Measurements from ENCODE around the gene SDK2. TPM values are rescaled to one million over a fixed set of nuclear protein-coding genes. Genes with fewer than 3 reads are reported as not detected.

The SDK2 gene
- total and polyA plus RNA-seq, 2 experiments from 2014 or later: 0.74 to 5.1 TPM

GRCh38 chr17:73514146-73514863 lies 129.9 kb downstream of the SDK2 start (continued):
- TF ChIP-seq REST (IDR thresholded peaks at IDR 0.05; ENCODE audit: unreplicated experiment): no peak
- TF ChIP-seq ETS1 (IDR thresholded peaks at IDR 0.05): no peak
- TF ChIP-seq ZNF114 (CRISPR knock-in tag; IDR thresholded peaks at IDR 0.05): no peak
- no peak for TF ChIP-seq NANOG (IDR thresholded peaks at IDR 0.05; ENCODE audit: borderline replicate concordance)
- TF ChIP-seq, protein P1, sequence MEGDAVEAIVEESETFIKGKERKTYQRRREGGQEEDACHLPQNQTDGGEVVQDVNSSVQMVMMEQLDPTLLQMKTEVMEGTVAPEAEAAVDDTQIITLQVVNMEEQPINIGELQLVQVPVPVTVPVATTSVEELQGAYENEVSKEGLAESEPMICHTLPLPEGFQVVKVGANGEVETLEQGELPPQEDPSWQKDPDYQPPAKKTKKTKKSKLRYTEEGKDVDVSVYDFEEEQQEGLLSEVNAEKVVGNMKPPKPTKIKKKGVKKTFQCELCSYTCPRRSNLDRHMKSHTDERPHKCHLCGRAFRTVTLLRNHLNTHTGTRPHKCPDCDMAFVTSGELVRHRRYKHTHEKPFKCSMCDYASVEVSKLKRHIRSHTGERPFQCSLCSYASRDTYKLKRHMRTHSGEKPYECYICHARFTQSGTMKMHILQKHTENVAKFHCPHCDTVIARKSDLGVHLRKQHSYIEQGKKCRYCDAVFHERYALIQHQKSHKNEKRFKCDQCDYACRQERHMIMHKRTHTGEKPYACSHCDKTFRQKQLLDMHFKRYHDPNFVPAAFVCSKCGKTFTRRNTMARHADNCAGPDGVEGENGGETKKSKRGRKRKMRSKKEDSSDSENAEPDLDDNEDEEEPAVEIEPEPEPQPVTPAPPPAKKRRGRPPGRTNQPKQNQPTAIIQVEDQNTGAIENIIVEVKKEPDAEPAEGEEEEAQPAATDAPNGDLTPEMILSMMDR (conservative IDR thresholded peaks at IDR 0.05; ENCODE audit: low read depth in 2 of 2): no peak
- no peak for TF ChIP-seq EZH2 (IDR thresholded peaks at IDR 0.05; ENCODE audit: low read depth, unreplicated experiment)
- TF ChIP-seq JUNB (IDR thresholded peaks at IDR 0.05; ENCODE audit: unreplicated experiment): no peak
- no peak for TF ChIP-seq POLR2AphosphoS5 (IDR thresholded peaks at IDR 0.05; ENCODE audit: low read depth)
- no peak for TF ChIP-seq STAT1 (IDR thresholded peaks at IDR 0.05; ENCODE audit: unreplicated experiment)
- no peak for TF ChIP-seq ZNF331 (CRISPR knock-in tag; IDR thresholded peaks at IDR 0.05; ENCODE audit: low read depth)
- TF ChIP-seq CREB1 (CRISPR knock-in tag; IDR thresholded peaks at IDR 0.05; ENCODE audit: low read depth): no peak

- Histone ChIP-seq H3K27me3 (ENCODE audit: insufficient read depth) (no peaks in the 10 kb centered on the region), H3K36me3 (ENCODE audit: insufficient read depth) (no peaks in the 10 kb centered on the region), H3K79me2 (replicated peaks; ENCODE audit: insufficient read depth) (no peaks in the 10 kb centered on the region), H3K9me2 (ENCODE audit: insufficient read depth) (no peaks in the 10 kb centered on the region), H3K4me1 (ENCODE audit: insufficient read depth) (no peaks in the 10 kb centered on the region), H3K4me3 (no peak overlapping the region), H3F3A (replicated peaks; ENCODE audit: low read depth) (no peaks in the 10 kb centered on the region), H3K4me2 (no peak overlapping the region), H4K20me1 (replicated peaks; ENCODE audit: insufficient read depth) (no peaks in the 10 kb centered on the region), H2AFZ (no peak overlapping the region), H3K27ac (ENCODE audit: low read depth) (no peak overlapping the region)
- no peak for TF ChIP-seq ZNF114 (CRISPR knock-in tag; IDR thresholded peaks at IDR 0.05)
- TF ChIP-seq POLR2AphosphoS5 (IDR thresholded peaks at IDR 0.05; ENCODE audit: low read depth): no peak
- TF ChIP-seq STAT1 (IDR thresholded peaks at IDR 0.05; ENCODE audit: unreplicated experiment): no peak
- TF ChIP-seq EZH2phosphoT487 (IDR thresholded peaks at IDR 0.05; ENCODE audit: unreplicated experiment): no peak
- TF ChIP-seq, protein P1 (conservative IDR thresholded peaks at IDR 0.05; ENCODE audit: low read depth in 2 of 2): no peak
- no peak for TF ChIP-seq REST (IDR thresholded peaks at IDR 0.05; ENCODE audit: unreplicated experiment)
- TF ChIP-seq ZNF331 (CRISPR knock-in tag; IDR thresholded peaks at IDR 0.05; ENCODE audit: low read depth): no peak
- Mint-ChIP-seq H3K27me3 (ENCODE audit: insufficient read depth, low read depth, poor library complexity) (peaks cover 22% of the 10 kb centered on the region), H3K27ac (no peak overlapping the region), H3K4me3 (no peak overlapping the region), H3K36me3 (ENCODE audit: low read depth) (no peaks in the 10 kb centered on the region), H3K4me1 (peaks cover 16% of the 10 kb centered on the region), H3K9me3 (no peaks in the 10 kb centered on the region; the same call in 2 of the 3 replicates)
- DNase-seq (ENCODE audit: low spot score) (no peak), ATAC-seq (no peak)
These were observed 130.8 kb downstream of the SDK2 start for GRCh38 chr17:73513426-73513825.
